Neural cell (in vitro differentiated cells): ENCODE results near the gene ARID1B. TPM values are rescaled to one million over a fixed set of nuclear protein-coding genes. Genes with fewer than 3 reads are reported as not detected.

ENCODE experiments used
- H2AFZ ChIP-seq: fragments of 200-600, 300-800 bp; sonication (generic), shearing (Covaris generic); 2 replicates; pipeline ENCODE4 v1.6.0; 2014; ENCODE audit warnings: low read depth, mild to moderate bottlenecking, antibody characterized with exemption, low read length, moderate library complexity
- H3F3A ChIP-seq: fragments of 200-600 bp; shearing (Covaris generic); 2 replicates; pipeline ENCODE4 v1.6.1; 2016; ENCODE audit warnings: mild to moderate bottlenecking, moderate library complexity, mixed read lengths, antibody characterized with exemption, low read length; ENCODE audit not compliant: insufficient read depth, poor library complexity, severe bottlenecking
- H3K27ac ChIP-seq: fragments of 200-600, 300-800 bp; sonication (generic), shearing (Covaris generic); 2 replicates; pipeline ENCODE4 v1.5.1; 2014; ENCODE audit warnings: mild to moderate bottlenecking, low read length, moderate library complexity
- H3K27me3 ChIP-seq: fragments of 300-800, 200-600 bp; sonication (generic), shearing (Covaris generic); 2 replicates; pipeline ENCODE4 v1.6.0; 2014; ENCODE audit warnings: mild to moderate bottlenecking, low read depth, low read length, moderate library complexity; ENCODE audit not compliant: insufficient read depth
- H3K36me3 ChIP-seq: fragments of 300-800, 200-600 bp; sonication (generic), shearing (Covaris generic); 2 replicates; pipeline ENCODE4 v1.5.1; 2014; ENCODE audit warnings: mild to moderate bottlenecking, antibody characterized with exemption, low read length, moderate library complexity; ENCODE audit not compliant: insufficient read depth
- H3K4me2 ChIP-seq: fragments of 300-800, 200-600 bp; sonication (generic), shearing (Covaris generic); 2 replicates; pipeline ENCODE4 v1.6.0; 2014; ENCODE audit warnings: mild to moderate bottlenecking, low read length
- H3K4me3 ChIP-seq: fragments of 300-800, 200-600 bp; sonication (generic), shearing (Covaris generic); 2 replicates; pipeline ENCODE4 v1.5.1; 2014; ENCODE audit warnings: mild to moderate bottlenecking, low read length, moderate library complexity
- H3K79me2 ChIP-seq: fragments of 200-600 bp; shearing (Covaris generic); replicated peaks from 2 replicates; pipeline ENCODE4 v1.6.0; 2014; ENCODE audit warnings: mild to moderate bottlenecking, low read length, moderate library complexity; ENCODE audit not compliant: insufficient read depth
- H3K9ac ChIP-seq: fragments of 300-800, 200-600 bp; sonication (generic), shearing (Covaris generic); 2 replicates; pipeline ENCODE4 v1.6.1; 2016; ENCODE audit warnings: mild to moderate bottlenecking, low read length, mixed read lengths
- H3K9me2 ChIP-seq: fragments of 200-600 bp; shearing (Covaris generic); 2 replicates; pipeline ENCODE4 v1.6.1; 2016; ENCODE audit warnings: mild to moderate bottlenecking, low read length, mixed read lengths; ENCODE audit not compliant: insufficient read depth
- H3K9me3 ChIP-seq: fragments of 200-600, 300-800 bp; sonication (generic), shearing (Covaris generic); 2 replicates; pipeline ENCODE4 v1.6.1; 2016; ENCODE audit warnings: mild to moderate bottlenecking, mixed run types, low read length, moderate library complexity, mixed read lengths
- H4K20me1 ChIP-seq: fragments of 200-600 bp; shearing (Covaris generic); 2 replicates; pipeline ENCODE4 v1.6.1; 2016; ENCODE audit warnings: mild to moderate bottlenecking, mixed run types; ENCODE audit not compliant: insufficient read depth
- CTCF ChIP-seq: fragments of 450-650 bp; IDR thresholded peaks from 2 replicates; pipeline ENCODE4 v1.5.1; 2014; ENCODE audit warnings: antibody characterized with exemption, mild to moderate bottlenecking, moderate library complexity; ENCODE audit not compliant: poor library complexity, severe bottlenecking
- EP300 ChIP-seq: fragments of 450-650 bp; conservative IDR thresholded peaks from 2 replicates; pipeline ENCODE4 v1.6.1; 2014; ENCODE audit warnings: antibody characterized with exemption, mild to moderate bottlenecking, moderate library complexity; ENCODE audit not compliant: poor library complexity, severe bottlenecking
- EZH2 ChIP-seq: fragments of 200-600, 300-800 bp; shearing (Covaris generic), sonication (generic); IDR thresholded peaks from 2 replicates; pipeline ENCODE4 v1.6.1; 2014; ENCODE audit warnings: antibody characterized with exemption, low read length, borderline replicate concordance, mild to moderate bottlenecking; ENCODE audit not compliant: insufficient read depth, poor library complexity, severe bottlenecking
- MXI1 ChIP-seq: fragments of 450-650 bp; conservative IDR thresholded peaks from 2 replicates; pipeline ENCODE4 v1.6.1; 2014; ENCODE audit warnings: antibody characterized with exemption, mild to moderate bottlenecking; ENCODE audit not compliant: poor library complexity, severe bottlenecking
- POLR2AphosphoS5 ChIP-seq: IDR thresholded peaks from 2 replicates; pipeline ENCODE4 v1.6.1; 2012
- RAD21 ChIP-seq: fragments of 450-650 bp; conservative IDR thresholded peaks from 2 replicates; pipeline ENCODE4 v1.6.1; 2014; ENCODE audit warnings: antibody characterized with exemption, mild to moderate bottlenecking, moderate library complexity
- SMC3 ChIP-seq: fragments of 450-650 bp; conservative IDR thresholded peaks from 2 replicates; pipeline ENCODE4 v1.6.1; 2014; ENCODE audit warnings: antibody characterized with exemption, mild to moderate bottlenecking, moderate library complexity; ENCODE audit not compliant: poor library complexity
- TAF1 ChIP-seq: IDR thresholded peaks from 2 replicates; pipeline ENCODE4 v1.6.1; 2012; ENCODE audit warnings: low read depth
- polyA plus RNA-seq: library from polyadenylated mRNA; depleted of rRNA; stranded (reverse); fragments of >200 nt; gene quantifications from 2 replicates; pipeline ENCODE4 v1.2.3, GENCODE V29; 2014
- TF ChIP-seq, protein P1 (sequence below): IDR thresholded peaks from 2 replicates; pipeline ENCODE4 v1.6.1; 2012; ENCODE audit warnings: borderline replicate concordance

The ARID1B gene
- polyA plus RNA-seq, 1 donor from 2014 or later: 35.0 TPM

- Histone ChIP-seq H3K27me3 (no peaks in the 10 kb centered on the region), H3F3A (no peaks in the 10 kb centered on the region), H3K9me2 (no peaks in the 10 kb centered on the region), H3K79me2 (peaks cover 4% of the 10 kb centered on the region), H3K9ac (no peak overlapping the region), H4K20me1 (no peaks in the 10 kb centered on the region), H3K4me3 (no peak overlapping the region), H3K27ac (no peak overlapping the region), H3K36me3 (no peaks in the 10 kb centered on the region), H2AFZ (no peak overlapping the region), H3K4me2 (no peak overlapping the region), H3K9me3 (no peaks in the 10 kb centered on the region)
- TF ChIP-seq RAD21: no peak
- TF ChIP-seq EP300: no peak
- no peak for TF ChIP-seq MXI1
- TF ChIP-seq EZH2: no peak
- TF ChIP-seq SMC3: no peak
- TF ChIP-seq TAF1: no peak
- TF ChIP-seq CTCF: no peak
- no peak for TF ChIP-seq POLR2AphosphoS5
- TF ChIP-seq, protein P1, sequence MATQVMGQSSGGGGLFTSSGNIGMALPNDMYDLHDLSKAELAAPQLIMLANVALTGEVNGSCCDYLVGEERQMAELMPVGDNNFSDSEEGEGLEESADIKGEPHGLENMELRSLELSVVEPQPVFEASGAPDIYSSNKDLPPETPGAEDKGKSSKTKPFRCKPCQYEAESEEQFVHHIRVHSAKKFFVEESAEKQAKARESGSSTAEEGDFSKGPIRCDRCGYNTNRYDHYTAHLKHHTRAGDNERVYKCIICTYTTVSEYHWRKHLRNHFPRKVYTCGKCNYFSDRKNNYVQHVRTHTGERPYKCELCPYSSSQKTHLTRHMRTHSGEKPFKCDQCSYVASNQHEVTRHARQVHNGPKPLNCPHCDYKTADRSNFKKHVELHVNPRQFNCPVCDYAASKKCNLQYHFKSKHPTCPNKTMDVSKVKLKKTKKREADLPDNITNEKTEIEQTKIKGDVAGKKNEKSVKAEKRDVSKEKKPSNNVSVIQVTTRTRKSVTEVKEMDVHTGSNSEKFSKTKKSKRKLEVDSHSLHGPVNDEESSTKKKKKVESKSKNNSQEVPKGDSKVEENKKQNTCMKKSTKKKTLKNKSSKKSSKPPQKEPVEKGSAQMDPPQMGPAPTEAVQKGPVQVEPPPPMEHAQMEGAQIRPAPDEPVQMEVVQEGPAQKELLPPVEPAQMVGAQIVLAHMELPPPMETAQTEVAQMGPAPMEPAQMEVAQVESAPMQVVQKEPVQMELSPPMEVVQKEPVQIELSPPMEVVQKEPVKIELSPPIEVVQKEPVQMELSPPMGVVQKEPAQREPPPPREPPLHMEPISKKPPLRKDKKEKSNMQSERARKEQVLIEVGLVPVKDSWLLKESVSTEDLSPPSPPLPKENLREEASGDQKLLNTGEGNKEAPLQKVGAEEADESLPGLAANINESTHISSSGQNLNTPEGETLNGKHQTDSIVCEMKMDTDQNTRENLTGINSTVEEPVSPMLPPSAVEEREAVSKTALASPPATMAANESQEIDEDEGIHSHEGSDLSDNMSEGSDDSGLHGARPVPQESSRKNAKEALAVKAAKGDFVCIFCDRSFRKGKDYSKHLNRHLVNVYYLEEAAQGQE: no peak
These were observed 314.1 kb downstream of the ARID1B start for GRCh38 chr6:157091243-157091642.

GRCh38 chr6:157091856-157092460 lies 314.8 kb downstream of the ARID1B start:
- no peak overlapping the region for H3K9ac ChIP-seq
- H3F3A ChIP-seq: no peaks in the 10 kb centered on the region
- H3K9me3 ChIP-seq: no peaks in the 10 kb centered on the region
- no peak overlapping the region for H3K4me2 ChIP-seq
- no peaks in the 10 kb centered on the region for H4K20me1 ChIP-seq
- no peak overlapping the region for H3K4me3 ChIP-seq
- TF ChIP-seq MXI1: no peak
- no peak for TF ChIP-seq TAF1
- TF ChIP-seq POLR2AphosphoS5: no peak
- H3K79me2 ChIP-seq: peaks cover 4% of the 10 kb centered on the region
- no peaks in the 10 kb centered on the region for H3K27me3 ChIP-seq
- H3K27ac ChIP-seq: no peak overlapping the region
- no peaks in the 10 kb centered on the region for H3K36me3 ChIP-seq
- no peaks in the 10 kb centered on the region for H3K9me2 ChIP-seq
- no peak overlapping the region for H2AFZ ChIP-seq
